ENCODE results near the gene HSPB1.

HSPB1 gene

DNA sequence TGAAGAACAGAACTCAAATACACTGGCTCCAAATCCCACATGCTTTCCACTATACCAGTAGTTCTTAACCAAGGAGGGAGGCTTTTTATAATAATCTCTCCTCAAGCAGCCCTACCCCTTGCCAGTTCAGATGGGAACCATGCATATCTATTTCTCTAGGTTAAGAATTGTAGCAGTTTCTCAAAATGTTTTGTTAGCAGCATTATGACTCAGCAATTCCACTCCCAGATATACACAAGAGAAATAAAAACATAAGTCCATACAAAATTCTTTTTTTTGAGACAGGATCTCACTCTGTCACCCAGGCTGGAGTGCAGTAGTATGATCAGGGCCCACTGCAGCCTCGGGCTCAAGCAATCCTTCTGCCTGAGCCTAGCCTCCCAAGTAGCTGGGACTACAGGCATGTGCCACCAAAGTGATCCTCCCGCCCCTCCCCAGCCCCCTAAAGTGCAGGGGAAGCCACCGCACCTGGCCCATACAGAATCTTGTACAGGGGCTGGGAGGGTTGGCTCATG, 38.2 kb downstream of the HSPB1 start:
- in situ Hi-C loops (cut with HindIII; ENCODE audit: low pct_ligation_motif_present, low sequenced_read_pairs), result no loop called here
- Histone ChIP-seq H3K27ac (peak overlapping the region; percentile 52), H3K4me3 (ENCODE audit: low read depth, low read length) (no peak overlapping the region), H3K27me3 (replicated peaks) (no peaks in the 10 kb centered on the region), H3K36me3 (replicated peaks) (peaks cover 49% of the 10 kb centered on the region)
- TF ChIP-seq, protein P1, sequence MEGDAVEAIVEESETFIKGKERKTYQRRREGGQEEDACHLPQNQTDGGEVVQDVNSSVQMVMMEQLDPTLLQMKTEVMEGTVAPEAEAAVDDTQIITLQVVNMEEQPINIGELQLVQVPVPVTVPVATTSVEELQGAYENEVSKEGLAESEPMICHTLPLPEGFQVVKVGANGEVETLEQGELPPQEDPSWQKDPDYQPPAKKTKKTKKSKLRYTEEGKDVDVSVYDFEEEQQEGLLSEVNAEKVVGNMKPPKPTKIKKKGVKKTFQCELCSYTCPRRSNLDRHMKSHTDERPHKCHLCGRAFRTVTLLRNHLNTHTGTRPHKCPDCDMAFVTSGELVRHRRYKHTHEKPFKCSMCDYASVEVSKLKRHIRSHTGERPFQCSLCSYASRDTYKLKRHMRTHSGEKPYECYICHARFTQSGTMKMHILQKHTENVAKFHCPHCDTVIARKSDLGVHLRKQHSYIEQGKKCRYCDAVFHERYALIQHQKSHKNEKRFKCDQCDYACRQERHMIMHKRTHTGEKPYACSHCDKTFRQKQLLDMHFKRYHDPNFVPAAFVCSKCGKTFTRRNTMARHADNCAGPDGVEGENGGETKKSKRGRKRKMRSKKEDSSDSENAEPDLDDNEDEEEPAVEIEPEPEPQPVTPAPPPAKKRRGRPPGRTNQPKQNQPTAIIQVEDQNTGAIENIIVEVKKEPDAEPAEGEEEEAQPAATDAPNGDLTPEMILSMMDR (IDR thresholded peaks at IDR 0.05; ENCODE audit: low read depth, low read length, missing control alignments), result no peak
- no peak for DNase-seq

GRCh38 chr7:76342222-76342621, 39.7 kb downstream of the HSPB1 start:
- Histone ChIP-seq H3K27ac (no peak overlapping the region), H3K4me3 (ENCODE audit: low read depth, low read length) (no peak overlapping the region), H3K27me3 (replicated peaks) (no peaks in the 10 kb centered on the region), H3K36me3 (replicated peaks) (peaks cover 62% of the 10 kb centered on the region)
- in situ Hi-C loops (cut with HindIII; ENCODE audit: low pct_ligation_motif_present, low sequenced_read_pairs), result no loop called here
- no peak for DNase-seq
- TF ChIP-seq, protein P1 (IDR thresholded peaks at IDR 0.05; ENCODE audit: low read depth, low read length, missing control alignments), result no peak

DNA sequence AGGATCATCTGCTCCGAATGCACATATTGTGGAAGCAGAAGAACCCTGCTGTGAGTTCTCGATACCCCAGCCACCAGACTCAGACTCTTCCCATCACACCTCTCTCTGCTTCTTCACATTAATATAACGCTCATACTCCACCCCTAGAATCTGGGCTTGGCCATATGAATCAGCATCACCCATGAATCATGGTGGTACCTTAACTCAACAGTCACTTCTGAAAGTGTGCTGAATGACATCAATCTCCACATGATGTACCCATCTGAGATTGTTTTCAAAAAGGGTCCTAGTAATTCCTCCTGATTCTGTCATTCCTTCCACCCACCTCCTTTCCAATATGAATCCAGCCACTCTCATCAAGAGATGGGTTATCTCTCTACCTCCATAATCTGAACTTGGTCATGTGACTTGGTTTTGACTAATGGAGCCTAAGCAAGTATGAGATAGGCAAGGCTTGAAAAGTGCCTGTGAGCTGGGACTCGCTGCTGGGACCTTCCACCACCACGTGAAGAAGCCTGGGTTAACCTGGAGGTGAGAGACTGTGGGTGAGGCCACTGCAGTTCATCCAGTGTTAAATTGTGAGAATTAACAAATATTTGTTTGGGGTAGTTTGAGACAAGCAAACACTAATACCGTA, 40.9 kb downstream of the HSPB1 start:
- TF ChIP-seq, protein P1 (IDR thresholded peaks at IDR 0.05; ENCODE audit: low read depth, low read length, missing control alignments), result no peak
- in situ Hi-C loops (cut with HindIII; ENCODE audit: low pct_ligation_motif_present, low sequenced_read_pairs), result no loop called here
- peak; percentile 42 for DNase-seq
- H3K27me3 ChIP-seq (replicated peaks), result no peaks in the 10 kb centered on the region
- H3K4me3 ChIP-seq (ENCODE audit: low read depth, low read length), result no peak overlapping the region
- peaks cover 66% of the 10 kb centered on the region for H3K36me3 ChIP-seq (replicated peaks)
- H3K27ac ChIP-seq, result peak overlapping the region; percentile 59

DNA sequence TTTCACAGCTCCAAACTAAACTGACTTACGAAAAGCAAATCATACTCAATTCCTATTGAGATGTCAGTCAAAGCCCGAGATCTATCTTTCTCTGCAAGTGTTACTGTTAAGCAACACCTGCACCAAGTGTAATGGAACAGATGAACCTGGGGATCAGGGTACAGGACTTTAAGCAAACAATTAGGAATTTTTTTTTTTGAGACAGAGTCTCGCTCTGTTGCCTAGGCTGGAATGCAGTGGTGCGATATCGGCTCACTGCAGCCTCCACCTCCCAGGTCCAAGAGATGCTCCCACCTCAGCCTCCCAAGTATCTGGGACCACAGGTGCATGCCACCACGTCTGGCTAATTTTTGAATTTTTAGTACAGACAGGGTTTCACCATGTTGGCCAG, 41.5 kb downstream of the HSPB1 start:
- in situ Hi-C loops (cut with HindIII; ENCODE audit: low pct_ligation_motif_present, low sequenced_read_pairs), result no loop called here
- Histone ChIP-seq H3K4me3 (ENCODE audit: low read depth, low read length) (no peak overlapping the region), H3K27ac (peak overlapping the region; percentile 59), H3K36me3 (replicated peaks) (peaks cover 68% of the 10 kb centered on the region), H3K27me3 (replicated peaks) (no peaks in the 10 kb centered on the region)
- no peak for DNase-seq
- TF ChIP-seq, protein P1 (IDR thresholded peaks at IDR 0.05; ENCODE audit: low read depth, low read length, missing control alignments), result no peak

GRCh38 chr7:76346097-76346496, 43.6 kb downstream of the HSPB1 start:
- Histone ChIP-seq H3K4me3 (ENCODE audit: low read depth, low read length) (no peak overlapping the region), H3K36me3 (replicated peaks) (peaks cover 68% of the 10 kb centered on the region), H3K27me3 (replicated peaks) (no peaks in the 10 kb centered on the region), H3K27ac (peak overlapping the region; percentile 44)
- DNase-seq, result no peak
- in situ Hi-C loops (cut with HindIII; ENCODE audit: low pct_ligation_motif_present, low sequenced_read_pairs), result no loop called here
- TF ChIP-seq, protein P1 (IDR thresholded peaks at IDR 0.05; ENCODE audit: low read depth, low read length, missing control alignments), result no peak

- peak overlapping the region; percentile 44 for H3K27ac ChIP-seq
- no peak for DNase-seq
- no peak overlapping the region for H3K4me3 ChIP-seq (ENCODE audit: low read depth, low read length)
- no peaks in the 10 kb centered on the region for H3K27me3 ChIP-seq (replicated peaks)
- H3K36me3 ChIP-seq (replicated peaks), result peaks cover 68% of the 10 kb centered on the region
- TF ChIP-seq, protein P1 (IDR thresholded peaks at IDR 0.05; ENCODE audit: low read depth, low read length, missing control alignments), result no peak
- in situ Hi-C loops (cut with HindIII; ENCODE audit: low pct_ligation_motif_present, low sequenced_read_pairs), result no loop called here
Observed at GRCh38 chr7:76346778-76347177, 44.3 kb downstream of the HSPB1 start.
